Body of pancreas (tissue), 4 donors: ENCODE measurements around the gene CST11.

ENCODE experiments used
- CTCF ChIP-seq, 7 experiments: fragments of 450-650 bp in 4 of 7; fragments of 200-600 bp in 3 of 7; sonication (generic) in 3 of 7; IDR thresholded peaks; one replicate each; pipeline ENCODE4 v1.5.1; 2016 to 2019; ENCODE audit warnings: antibody characterized with exemption in 7 of 7
- POLR2A ChIP-seq, 3 donors: fragments of 450-650 bp; IDR thresholded peaks; one replicate each; pipeline ENCODE4 v1.6.1; 2016; ENCODE audit warnings: antibody characterized with exemption in 3 of 3, mild to moderate bottlenecking in 2 of 3

GRCh38 chr20:23455639-23456038 is 3.0 kb upstream of the CST11 start:
- TF ChIP-seq POLR2A (IDR thresholded peaks at IDR 0.05) = no peak
- no peak for TF ChIP-seq CTCF (IDR thresholded peaks at IDR 0.05)
